Stimulated activated naive CD8-positive, alpha-beta T cell treated with anti-CD3 and anti-CD28 coated beads, Interleukin-15, amount 100 ng/mL, for 72 hours (primary cell): Measurements from ENCODE around the gene FLRT1.

Source experiments
- ATAC-seq: fragments of 150-1000 bp; cut with Tn5 transposase; 2 replicates; pipeline ENCODE4 v1.10.0; 2021; ENCODE audit warnings: mild to moderate bottlenecking, moderate library complexity
- DNase-seq, 2 donors: peaks; one replicate each; pipeline ENCODE4 v3.0.0; 2021 to 2022
- H3K27ac Mint-ChIP-seq, 2 donors: one replicate each; pipeline ENCODE4 v1.8.0; 2022; ENCODE audit warnings: mild to moderate bottlenecking in 2 of 2, mixed read lengths in 2 of 2, moderate library complexity in 2 of 2
- H3K27me3 Mint-ChIP-seq: one replicate; pipeline ENCODE4 v1.8.0; 2022; ENCODE audit warnings: mixed read lengths
- H3K4me1 Mint-ChIP-seq: one replicate; pipeline ENCODE4 v1.8.0; 2022; ENCODE audit warnings: mild to moderate bottlenecking, mixed read lengths
- H3K4me3 Mint-ChIP-seq, 2 donors: one replicate each; pipeline ENCODE4 v1.8.0; 2022; ENCODE audit warnings: mild to moderate bottlenecking in 2 of 2, mixed read lengths in 2 of 2, moderate library complexity in 1 of 2
- H3K9me3 Mint-ChIP-seq, 2 donors: one replicate each; pipeline ENCODE4 v1.8.0; 2022; ENCODE audit warnings: mixed read lengths in 2 of 2

The FLRT1 gene

GRCh38 chr11:64062185-64063039 is 26.7 kb downstream of the FLRT1 start:
- H3K4me3 Mint-ChIP-seq: peak overlapping the region in 1 of 2 donors; percentile 39
- H3K9me3 Mint-ChIP-seq: no peaks in the 10 kb centered on the region
- peaks cover 30% of the 10 kb centered on the region for H3K27me3 Mint-ChIP-seq
- DNase-seq (no peak), ATAC-seq (no peak)
- H3K4me1 Mint-ChIP-seq: peaks cover 35% of the 10 kb centered on the region
- H3K27ac Mint-ChIP-seq: peak overlapping the region in 1 of 2 donors; percentile 79

DNA sequence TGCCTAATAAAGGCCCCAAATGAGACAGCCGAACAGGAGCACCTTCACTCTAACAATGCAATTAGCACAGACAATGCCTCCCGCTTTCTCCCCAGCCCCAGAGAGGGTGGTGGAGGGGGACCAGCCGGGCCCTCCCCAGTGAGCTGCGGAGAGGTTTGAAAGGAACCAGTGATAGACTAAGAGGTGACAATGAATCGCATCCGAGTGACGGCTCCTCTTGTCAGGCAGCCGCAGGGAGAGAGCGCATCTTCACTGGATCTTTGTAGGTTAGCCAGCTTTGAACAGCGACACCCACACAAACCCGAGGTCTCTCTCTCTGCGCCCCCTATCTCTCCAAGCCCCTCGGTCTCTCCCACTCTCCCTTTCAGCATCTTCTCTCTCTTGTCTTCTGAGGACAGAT is 28.0 kb downstream of the FLRT1 start:
- peaks cover 49% of the 10 kb centered on the region for H3K4me1 Mint-ChIP-seq
- peaks cover 30% of the 10 kb centered on the region for H3K27me3 Mint-ChIP-seq
- ATAC-seq (no peak), DNase-seq (no peak)
- H3K27ac Mint-ChIP-seq: peak overlapping the region in 1 of 2 donors; percentile 42
- H3K9me3 Mint-ChIP-seq: no peaks in the 10 kb centered on the region
- no peak overlapping the region for H3K4me3 Mint-ChIP-seq

GRCh38 chr11:64064374-64065140 is 28.8 kb downstream of the FLRT1 start:
- no peak for ATAC-seq
- no peak for DNase-seq
- Mint-ChIP-seq H3K4me3 (no peak overlapping the region), H3K4me1 (peaks cover 51% of the 10 kb centered on the region), H3K27ac (no peak overlapping the region), H3K9me3 (no peaks in the 10 kb centered on the region), H3K27me3 (peaks cover 30% of the 10 kb centered on the region)

DNA sequence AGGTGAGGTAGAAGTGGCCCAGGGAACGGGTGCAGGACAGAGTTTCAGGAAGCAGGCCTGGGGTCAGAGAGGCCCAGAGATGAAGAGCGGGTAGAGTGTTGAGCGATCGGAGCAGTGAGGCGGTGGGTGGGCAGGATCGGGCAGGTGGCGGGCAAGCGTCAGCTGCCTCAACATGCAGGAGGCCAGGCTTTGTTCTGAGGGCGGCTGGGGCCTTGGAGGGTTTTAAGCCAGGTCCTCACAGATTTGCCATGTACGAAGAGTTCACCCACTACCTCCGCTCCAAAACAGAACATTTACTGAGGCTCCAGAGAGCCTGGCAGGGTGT is 29.4 kb downstream of the FLRT1 start:
- no peaks in the 10 kb centered on the region for H3K9me3 Mint-ChIP-seq
- no peak for ATAC-seq
- DNase-seq: no peak

GRCh38 chr11:64065712-64066111 is 30.0 kb downstream of the FLRT1 start:
- Mint-ChIP-seq H3K27me3 (peaks cover 25% of the 10 kb centered on the region), H3K4me3 (no peak overlapping the region), H3K9me3 (no peaks in the 10 kb centered on the region), H3K27ac (no peak overlapping the region), H3K4me1 (peaks cover 46% of the 10 kb centered on the region)
- DNase-seq: no peak
- no peak for ATAC-seq

More for the DNA sequence above, 29.4 kb downstream of the FLRT1 start:
- Mint-ChIP-seq H3K27ac (no peak overlapping the region), H3K4me1 (peaks cover 51% of the 10 kb centered on the region), H3K27me3 (peaks cover 30% of the 10 kb centered on the region), H3K4me3 (no peak overlapping the region)

- Mint-ChIP-seq H3K4me1 (peaks cover 31% of the 10 kb centered on the region), H3K27me3 (peaks cover 8% of the 10 kb centered on the region), H3K4me3 (peak overlapping the region in 1 of 2 donors; percentile 29), H3K9me3 (no peaks in the 10 kb centered on the region), H3K27ac (no peak overlapping the region)
- ATAC-seq (peak; percentile 61), DNase-seq (peak; percentile 15 to 25)
These were observed 31.7 kb downstream of the FLRT1 start for GRCh38 chr11:64067230-64067993.

GRCh38 chr11:64068705-64069400 is 33.1 kb downstream of the FLRT1 start:
- no peak overlapping the region for H3K27ac Mint-ChIP-seq
- ATAC-seq (no peak), DNase-seq (no peak)
- no peaks in the 10 kb centered on the region for H3K27me3 Mint-ChIP-seq
- H3K9me3 Mint-ChIP-seq: no peaks in the 10 kb centered on the region
- H3K4me1 Mint-ChIP-seq: peaks cover 31% of the 10 kb centered on the region
- H3K4me3 Mint-ChIP-seq: no peak overlapping the region

GRCh38 chr11:64069401-64070313 is 33.9 kb downstream of the FLRT1 start:
- H3K4me1 Mint-ChIP-seq: peaks cover 36% of the 10 kb centered on the region
- H3K4me3 Mint-ChIP-seq: no peak overlapping the region
- no peaks in the 10 kb centered on the region for H3K9me3 Mint-ChIP-seq
- DNase-seq: no peak
- peak; percentile 18 for ATAC-seq
- no peak overlapping the region for H3K27ac Mint-ChIP-seq
- H3K27me3 Mint-ChIP-seq: no peaks in the 10 kb centered on the region

- Mint-ChIP-seq H3K4me1 (peaks cover 32% of the 10 kb centered on the region), H3K9me3 (no peaks in the 10 kb centered on the region), H3K4me3 (no peak overlapping the region), H3K27me3 (no peaks in the 10 kb centered on the region), H3K27ac (no peak overlapping the region)
- no peak for DNase-seq
- no peak for ATAC-seq
These were observed 34.6 kb downstream of the FLRT1 start for GRCh38 chr11:64070314-64070681.

DNA sequence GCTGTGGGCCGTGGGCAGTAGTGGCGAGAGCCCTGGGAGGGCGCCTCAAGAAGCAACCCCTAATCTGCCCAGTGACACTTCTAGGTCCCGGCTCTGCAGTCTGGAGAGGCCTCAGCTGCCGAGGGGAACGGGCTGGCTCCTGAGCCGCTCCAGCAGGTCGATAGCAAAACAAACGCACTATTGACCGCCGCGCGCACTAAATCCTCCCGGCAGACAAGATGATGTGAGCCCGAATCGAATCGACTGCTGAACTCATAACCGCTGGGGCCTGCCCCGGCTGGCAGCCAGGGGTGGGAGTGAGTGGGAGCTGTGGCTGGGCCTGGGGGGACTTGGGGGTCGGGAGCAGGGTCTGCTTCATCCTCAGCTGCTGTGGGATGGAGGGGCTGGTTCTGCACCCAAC is 36.1 kb downstream of the FLRT1 start:
- H3K4me3 Mint-ChIP-seq: no peak overlapping the region
- H3K27me3 Mint-ChIP-seq: no peaks in the 10 kb centered on the region
- peaks cover 28% of the 10 kb centered on the region for H3K4me1 Mint-ChIP-seq
- H3K9me3 Mint-ChIP-seq: no peaks in the 10 kb centered on the region
- no peak overlapping the region for H3K27ac Mint-ChIP-seq
- no peak for ATAC-seq
- DNase-seq: no peak

DNA sequence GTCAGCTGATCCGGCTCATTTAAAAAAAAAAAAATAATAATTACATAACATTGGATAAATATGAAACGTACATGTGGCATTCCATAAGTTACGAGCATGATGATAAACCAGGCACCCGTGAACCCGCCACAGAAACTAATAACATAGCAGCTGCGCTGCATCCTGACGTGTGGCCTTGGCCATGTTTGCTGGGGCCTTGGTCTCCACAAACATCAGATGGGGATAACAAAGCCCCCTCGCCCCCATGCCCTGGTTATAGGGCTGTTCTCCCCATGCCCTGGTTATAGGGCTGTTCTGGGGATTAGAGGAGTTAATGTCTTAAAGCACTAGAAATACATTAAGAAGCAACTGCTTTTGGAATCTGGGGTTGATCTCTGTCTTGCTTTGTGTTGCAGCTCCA is 36.7 kb downstream of the FLRT1 start:
- no peak for DNase-seq
- no peak overlapping the region for H3K27ac Mint-ChIP-seq
- no peak for ATAC-seq
- no peak overlapping the region for H3K4me3 Mint-ChIP-seq
- H3K9me3 Mint-ChIP-seq: no peaks in the 10 kb centered on the region
- no peaks in the 10 kb centered on the region for H3K27me3 Mint-ChIP-seq
- peaks cover 22% of the 10 kb centered on the region for H3K4me1 Mint-ChIP-seq

DNA sequence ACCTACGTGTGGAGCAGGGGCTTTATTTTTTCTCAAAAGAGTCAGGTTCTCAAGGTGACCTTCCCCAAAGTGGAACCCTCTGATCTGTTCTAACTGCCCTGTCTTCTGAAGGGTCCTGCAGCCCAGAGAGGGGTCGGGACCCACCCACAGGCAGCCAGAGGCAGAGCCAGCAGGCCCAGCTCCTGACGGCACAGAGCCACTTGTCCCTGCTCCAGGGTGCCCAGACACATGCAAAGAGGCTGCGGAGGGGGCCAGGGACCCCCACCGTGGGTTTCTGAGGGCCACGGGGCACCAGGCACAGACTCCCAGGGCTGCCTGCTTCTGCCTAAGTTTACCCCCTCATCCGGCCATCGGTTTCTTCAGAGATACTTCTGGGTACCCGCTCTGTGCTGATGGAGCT is 37.1 kb downstream of the FLRT1 start:
- Mint-ChIP-seq H3K4me1 (peaks cover 17% of the 10 kb centered on the region), H3K27ac (no peak overlapping the region), H3K27me3 (no peaks in the 10 kb centered on the region), H3K4me3 (no peak overlapping the region), H3K9me3 (no peaks in the 10 kb centered on the region)
- ATAC-seq (no peak), DNase-seq (no peak)

DNA sequence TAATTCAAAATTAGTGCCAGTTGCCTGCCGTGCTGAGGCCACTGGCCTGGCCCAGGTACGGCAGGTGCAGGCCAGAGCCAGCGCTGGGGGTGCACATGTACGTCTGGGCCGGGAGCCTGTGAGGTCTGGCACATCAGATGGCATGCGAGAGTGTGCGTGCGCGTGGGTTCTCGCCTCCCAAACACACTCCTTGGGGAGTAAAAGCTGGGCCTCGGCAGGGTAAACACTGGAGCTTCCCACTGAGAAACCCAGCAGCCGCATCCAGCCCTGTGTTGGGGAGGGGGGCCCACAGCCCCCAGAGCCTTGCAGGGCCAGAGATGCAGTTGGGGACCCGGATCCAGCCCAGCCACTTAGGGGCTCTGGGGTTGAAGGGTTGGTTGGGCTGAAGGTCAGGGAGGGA is 37.8 kb downstream of the FLRT1 start:
- H3K27me3 Mint-ChIP-seq: no peaks in the 10 kb centered on the region
- H3K27ac Mint-ChIP-seq: peak overlapping the region in 1 of 2 donors; percentile 27
- no peak overlapping the region for H3K4me3 Mint-ChIP-seq
- ATAC-seq (no peak), DNase-seq (no peak)
- peaks cover 11% of the 10 kb centered on the region for H3K4me1 Mint-ChIP-seq
- H3K9me3 Mint-ChIP-seq: no peaks in the 10 kb centered on the region

DNA sequence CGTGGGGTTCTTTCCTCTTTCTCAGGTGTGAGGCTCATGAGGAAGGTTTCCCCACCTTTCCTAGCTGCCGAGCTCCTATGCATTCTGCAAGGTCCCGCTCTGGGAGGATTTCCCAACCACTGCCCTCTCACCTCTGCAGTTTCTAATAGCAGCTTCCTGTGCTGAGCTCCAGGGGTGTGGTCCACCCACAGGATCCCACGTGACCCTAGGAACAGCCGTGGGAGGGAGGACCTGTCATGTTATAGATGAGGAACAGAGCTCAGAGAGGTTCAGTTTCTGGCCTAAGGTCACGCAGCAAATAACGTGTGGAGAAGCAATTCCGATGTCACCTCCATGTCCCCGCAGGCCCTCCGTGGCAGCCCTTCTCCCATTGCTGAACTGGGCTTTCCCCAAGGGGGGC is 38.5 kb downstream of the FLRT1 start:
- Mint-ChIP-seq H3K9me3 (no peaks in the 10 kb centered on the region), H3K27me3 (no peaks in the 10 kb centered on the region), H3K4me1 (peaks cover 6% of the 10 kb centered on the region), H3K27ac (no peak overlapping the region), H3K4me3 (no peak overlapping the region)
- ATAC-seq (no peak), DNase-seq (no peak)
